Spleen (tissue), 11 donors: Measurements from ENCODE around the gene NOL9. TPM values are rescaled to one million over a fixed set of nuclear protein-coding genes. Genes with fewer than 3 reads are reported as not detected.
A peak's percentile ranks its signal among the peaks of the same experiment; 100 is the strongest.

Source experiments
- DNase-seq: peaks from one replicate; pipeline ENCODE4 v3.0.0-alpha.2; 2020
- H3K27ac ChIP-seq, 8 donors: fragments of 200-600 bp; sonication (generic) in 7 of 8; 1 replicate in 4 of 8; 2 replicates in 4 of 8; pipeline versions ENCODE4 v1.5.0 to v1.8.0; 2016 to 2021; ENCODE audit warnings: inconsistent platforms in 4 of 8, mild to moderate bottlenecking in 4 of 8, moderate library complexity in 1 of 8
- H3K27me3 ChIP-seq, 7 donors: fragments of 200-600 bp; sonication (generic) in 6 of 7; replicated peaks in 1 of 7; 1 replicate in 4 of 7; 2 replicates in 3 of 7; pipeline versions ENCODE4 v1.5.0 to v1.8.0; 2016 to 2021; ENCODE audit warnings: inconsistent platforms in 3 of 7, mild to moderate bottlenecking in 1 of 7
- H3K36me3 ChIP-seq, 6 donors: fragments of 200-600 bp; sonication (generic) in 5 of 6; 1 replicate in 4 of 6; 2 replicates in 2 of 6; pipeline versions ENCODE4 v1.5.0 to v1.8.0; 2016 to 2021; ENCODE audit warnings: inconsistent platforms in 2 of 6
- H3K4me1 ChIP-seq, 6 donors: fragments of 200-600 bp; sonication (generic) in 5 of 6; 1 replicate in 3 of 6; 2 replicates in 3 of 6; pipeline versions ENCODE4 v1.5.0 to v1.8.0; 2016 to 2021; ENCODE audit warnings: inconsistent platforms in 3 of 6
- H3K4me3 ChIP-seq, 8 donors: fragments of 200-600 bp; sonication (generic) in 7 of 8; 1 replicate in 4 of 8; 2 replicates in 4 of 8; pipeline versions ENCODE4 v1.5.0 to v1.8.0; 2016 to 2021; ENCODE audit warnings: inconsistent platforms in 4 of 8, mild to moderate bottlenecking in 4 of 8, moderate library complexity in 2 of 8
- H3K9me3 ChIP-seq, 8 donors: fragments of 200-600 bp; sonication (generic) in 7 of 8; 1 replicate in 4 of 8; 2 replicates in 4 of 8; pipeline versions ENCODE4 v1.5.0 to v1.8.0; 2016 to 2021; ENCODE audit warnings: inconsistent platforms in 4 of 8
- CTCF ChIP-seq, 11 experiments: fragments of 200-600 bp in 7 of 11; fragments of 450-650 bp in 4 of 11; sonication (generic) in 4 of 11; IDR thresholded peaks in 8 of 11; conservative IDR thresholded peaks in 3 of 11; 1 replicate in 7 of 11; 2 replicates in 4 of 11; pipeline versions ENCODE4 v1.4.0 to v1.8.0; 2016 to 2021; ENCODE audit warnings: antibody characterized with exemption in 11 of 11, inconsistent platforms in 4 of 11, mild to moderate bottlenecking in 1 of 11
- POLR2A ChIP-seq, 3 donors: fragments of 450-650 bp; IDR thresholded peaks; one replicate each; pipeline ENCODE4 v1.5.1; 2017; ENCODE audit warnings: antibody characterized with exemption in 3 of 3, mild to moderate bottlenecking in 1 of 3
- POLR2AphosphoS5 ChIP-seq, 3 donors: sonication (generic); formaldehyde crosslinking; IDR thresholded peaks; one replicate each; pipeline ENCODE4 v1.5.1; 2017; ENCODE audit warnings: antibody characterized with exemption in 3 of 3
- WGBS, 5 donors: extraction: QIAGEN DNeasy Blood & Tissue Kit in 3 of 5; methylation state at CpG; one replicate each; pipeline versions ENCODE4 v1.1.5 to v1.1.7; 2013 to 2018; 5-methylcytosine and 5-hydroxymethylcytosine counted together
- intact Hi-C: fragments of 100-400 bp; cut with DNase I; formaldehyde crosslinking; loops from one replicate; pipeline ENCODE4 v1.15.0; 2023; ENCODE audit warnings: low total_unique reads
- polyA plus RNA-seq, 3 donors: library from polyadenylated mRNA; stranded (reverse); fragments of 200-250 nt; gene quantifications; one replicate each; pipeline ENCODE4 v1.2.1, GENCODE V29; 2013
- total RNA-seq, 7 donors: library from RNA; depleted of rRNA in 3 of 7; stranded (reverse); fragments of >200 nt in 3 of 7; fragmentation: NEBNext Ultra II Directional in 4 of 7; extraction: Animal tissue kit (Norgen Biotek cat#: 25700) in 4 of 7; gene quantifications; one replicate each; pipeline versions ENCODE4 v1.1.0 to v1.2.1, GENCODE V29; 2016 to 2021
- donor health status: healthy with polysubstance abuse.
- donor health status: DM: no; HTN: no; CAD: no; lungs with moderate emphysema.
- donor health status: DM: no; HTN: no; CAD: no.
- donor health status: Bipolar disorder and iron deficiency.
- donor health status: healthy.
- donor health status: DM: no; HTN: no; CAD: no.
- donor health status: DM: yes; HTN: yes; CAD: no.

Gene NOL9
- total and polyA plus RNA-seq, 10 donors = 4.2 to 55.2 (median 41.2) TPM

- intact Hi-C loops = loop anchor here (10.0 kb wide), 1 partner anchor 46 kb away; the partner anchor contains the start of gene THAP3
- TF ChIP-seq POLR2AphosphoS5 (IDR thresholded peaks at IDR 0.05) (no peak), CTCF (IDR thresholded peaks at IDR 0.05 in 8 of 11, conservative IDR thresholded peaks at IDR 0.05 in 3 of 11) (no peak), POLR2A (IDR thresholded peaks at IDR 0.05) (no peak)
- Histone ChIP-seq H3K4me1 (peaks cover 18 to 50% (median 37%) of the 10 kb centered on the region in 6 donors), H3K27me3 (no peaks in the 10 kb centered on the region), H3K9me3 (no peaks in the 10 kb centered on the region), H3K36me3 (no peaks in the 10 kb centered on the region), H3K27ac (peak overlapping the region in 7 of 8 donors; percentile 90 to 98 (median 96)), H3K4me3 (peak overlapping the region in 3 of 8 donors; percentile 76 to 92 (median 90))
- WGBS, 5 donors = 86 to 94% (median 91%) methylated on average over 14 of the region's 14 CpGs
- DNase-seq = peak; percentile 80
Observed at GRCh38 chr1:6578624-6579373, 24.5 kb upstream of the NOL9 start.

GRCh38 chr1:6577831-6578525, 23.7 kb upstream of the NOL9 start:
- Histone ChIP-seq H3K27me3 (no peaks in the 10 kb centered on the region), H3K36me3 (no peaks in the 10 kb centered on the region), H3K4me1 (peaks cover 18 to 42% (median 35%) of the 10 kb centered on the region in 6 donors), H3K9me3 (no peaks in the 10 kb centered on the region), H3K27ac (no peak overlapping the region), H3K4me3 (no peak overlapping the region)
- intact Hi-C loops = loop anchor here (10.0 kb wide), 1 partner anchor 47 kb away; the partner anchor contains the start of gene THAP3
- WGBS, 5 donors = 80 to 86% (median 83%) methylated on average over 6 of the region's 6 CpGs
- no peak for TF ChIP-seq POLR2AphosphoS5 (IDR thresholded peaks at IDR 0.05)
- TF ChIP-seq POLR2A (IDR thresholded peaks at IDR 0.05) = no peak
- no peak for TF ChIP-seq CTCF (IDR thresholded peaks at IDR 0.05 in 8 of 11, conservative IDR thresholded peaks at IDR 0.05 in 3 of 11)
- DNase-seq = no peak

- TF ChIP-seq POLR2AphosphoS5 (IDR thresholded peaks at IDR 0.05) (no peak), CTCF (IDR thresholded peaks at IDR 0.05 in 8 of 11, conservative IDR thresholded peaks at IDR 0.05 in 3 of 11) (no peak), POLR2A (IDR thresholded peaks at IDR 0.05) (no peak)
- DNase-seq = no peak
- WGBS, 5 donors = 82 to 100% (median 88%) methylated on average over 1 to 14 of the region's 14 CpGs
- H3K9me3 ChIP-seq = peaks cover 0 to 7% (median 0%) of the 10 kb centered on the region in 8 donors
- H3K36me3 ChIP-seq = no peaks in the 10 kb centered on the region
- H3K27ac ChIP-seq = no peak overlapping the region
- intact Hi-C loops = loop anchor here (10.0 kb wide), 1 partner anchor 50 kb away; the partner anchor contains the start of gene THAP3
- peaks cover 0 to 13% (median 7%) of the 10 kb centered on the region in 6 donors for H3K4me1 ChIP-seq
- no peak overlapping the region for H3K4me3 ChIP-seq
- H3K27me3 ChIP-seq = no peaks in the 10 kb centered on the region
Observed at GRCh38 chr1:6574818-6575217, 20.5 kb upstream of the NOL9 start.
